HG03354 (cell line): ENCODE data around the gene TIGD7.

Experiments used
- ATAC-seq: cut with Tn5 transposase; IDR thresholded peaks from one replicate; pipeline ENCODE4 v1.9.1; 2021; ENCODE audit warnings: mild to moderate bottlenecking; ENCODE audit not compliant: unreplicated experiment, poor library complexity, severe bottlenecking

TIGD7 gene

DNA sequence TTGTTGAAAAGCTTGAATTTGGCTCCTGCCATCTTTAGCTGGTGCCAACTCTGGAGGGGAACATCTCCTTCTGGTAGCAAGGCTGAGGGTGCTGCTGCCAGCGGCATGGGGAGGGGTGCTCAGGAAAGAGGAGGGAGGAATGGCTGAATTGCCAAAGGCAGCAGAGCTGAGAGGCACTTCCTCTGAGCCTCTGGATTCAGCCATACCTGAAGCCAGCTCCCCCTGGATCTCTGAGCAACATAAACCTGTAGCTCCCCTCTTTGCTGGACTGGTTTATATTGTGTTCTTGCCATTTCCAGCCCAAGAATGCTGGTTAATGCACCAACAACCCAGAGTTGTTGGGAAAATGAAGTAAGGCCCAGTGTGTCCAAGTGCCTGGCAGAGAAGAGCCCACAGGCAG is 56.2 kb downstream of the TIGD7 start:
- no peak for ATAC-seq
